GM12878 (cell line): ENCODE measurements around the gene KAT2B.

ENCODE experiments used
- EP300 ChIP-seq, 2 experiments: fragments of 150-350 bp in 1 of 2; IDR thresholded peaks; 2 replicates each; pipeline ENCODE4 v1.6.1; 2011 to 2012; ENCODE audit warnings: low read depth in 2 of 2, low read length in 2 of 2, borderline replicate concordance in 1 of 2, improper control_type of control experiment in 1 of 2, inconsistent platforms in 1 of 2; ENCODE audit not compliant: control insufficient read depth in 1 of 2
- FOS ChIP-seq: IDR thresholded peaks from 3 replicates; pipeline ENCODE4 v1.6.1; 2011; ENCODE audit warnings: borderline replicate concordance; ENCODE audit not compliant: insufficient read length; ENCODE audit errors: extremely low read depth
- POLR2AphosphoS5 ChIP-seq: IDR thresholded peaks from 2 replicates; pipeline ENCODE4 v1.6.1; 2011; ENCODE audit warnings: mild to moderate bottlenecking, low read length, inconsistent platforms
- STAT3 ChIP-seq: IDR thresholded peaks from 2 replicates; pipeline ENCODE4 v1.6.1; 2011; ENCODE audit warnings: low read depth, low read length, improper control_type of control experiment
- YBX1 ChIP-seq: fragments of 450-650 bp; IDR thresholded peaks from 2 replicates; pipeline ENCODE4 v1.6.1; 2016; ENCODE audit warnings: antibody characterized with exemption
- TF ChIP-seq, protein P1 (sequence below): fragments of 450-650 bp; IDR thresholded peaks from 2 replicates; pipeline ENCODE4 v1.6.1; 2018; ENCODE audit warnings: borderline replicate concordance, mild to moderate bottlenecking; ENCODE audit not compliant: partially characterized antibody
- TF ChIP-seq, protein P2 (sequence below), 3 experiments: IDR thresholded peaks in 2 of 3; conservative IDR thresholded peaks in 1 of 3; 2 replicates each; pipeline ENCODE4 v1.5.1; 2011; ENCODE audit warnings: low read depth in 3 of 3, low read length in 3 of 3, mild to moderate bottlenecking in 3 of 3, control low read depth in 2 of 3, moderate library complexity in 2 of 3, inconsistent platforms in 1 of 3, mixed read lengths in 1 of 3; ENCODE audit not compliant: control insufficient read depth in 2 of 3, insufficient read depth in 1 of 3; ENCODE audit errors: extremely low read depth in 1 of 3
- TF ChIP-seq, protein P3 (sequence below): fragments of 450-650 bp; IDR thresholded peaks from 2 replicates; pipeline ENCODE4 v1.6.1; 2014; ENCODE audit warnings: mild to moderate bottlenecking

DNA sequence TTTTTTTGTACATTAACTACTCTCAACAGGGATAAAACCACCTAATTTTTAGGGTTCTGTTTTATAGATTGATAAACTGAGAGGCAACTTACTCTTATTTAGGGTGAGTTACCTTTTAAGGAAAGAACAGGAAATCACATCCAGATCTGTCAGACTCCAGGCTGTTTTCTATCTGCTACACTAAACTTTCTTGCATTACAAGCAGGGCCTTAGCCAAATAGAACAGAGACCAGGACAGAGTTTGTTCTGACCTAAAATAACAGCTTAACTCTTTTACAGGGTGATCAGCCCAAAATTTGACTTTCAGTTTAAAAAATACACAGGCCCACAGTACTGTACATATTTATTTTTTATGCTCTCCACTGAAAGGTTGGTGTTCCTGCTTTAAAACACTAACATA is 107.1 kb downstream of the KAT2B start:
- TF ChIP-seq POLR2AphosphoS5, result no peak
- no peak for TF ChIP-seq EP300 (IDR thresholded peaks at IDR 0.05; ENCODE audit: borderline replicate concordance in 1 of 2, control insufficient read depth in 1 of 2, low read depth in 2 of 2, low read length in 2 of 2)
- TF ChIP-seq, protein P1, sequence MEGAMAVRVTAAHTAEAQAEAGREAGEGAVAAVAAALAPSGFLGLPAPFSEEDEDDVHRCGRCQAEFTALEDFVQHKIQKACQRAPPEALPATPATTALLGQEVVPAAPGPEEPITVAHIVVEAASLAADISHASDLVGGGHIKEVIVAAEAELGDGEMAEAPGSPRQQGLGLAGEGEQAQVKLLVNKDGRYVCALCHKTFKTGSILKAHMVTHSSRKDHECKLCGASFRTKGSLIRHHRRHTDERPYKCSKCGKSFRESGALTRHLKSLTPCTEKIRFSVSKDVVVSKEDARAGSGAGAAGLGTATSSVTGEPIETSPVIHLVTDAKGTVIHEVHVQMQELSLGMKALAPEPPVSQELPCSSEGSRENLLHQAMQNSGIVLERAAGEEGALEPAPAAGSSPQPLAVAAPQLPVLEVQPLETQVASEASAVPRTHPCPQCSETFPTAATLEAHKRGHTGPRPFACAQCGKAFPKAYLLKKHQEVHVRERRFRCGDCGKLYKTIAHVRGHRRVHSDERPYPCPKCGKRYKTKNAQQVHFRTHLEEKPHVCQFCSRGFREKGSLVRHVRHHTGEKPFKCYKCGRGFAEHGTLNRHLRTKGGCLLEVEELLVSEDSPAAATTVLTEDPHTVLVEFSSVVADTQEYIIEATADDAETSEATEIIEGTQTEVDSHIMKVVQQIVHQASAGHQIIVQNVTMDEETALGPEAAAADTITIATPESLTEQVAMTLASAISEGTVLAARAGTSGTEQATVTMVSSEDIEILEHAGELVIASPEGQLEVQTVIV, result no peak
- TF ChIP-seq, protein P2, sequence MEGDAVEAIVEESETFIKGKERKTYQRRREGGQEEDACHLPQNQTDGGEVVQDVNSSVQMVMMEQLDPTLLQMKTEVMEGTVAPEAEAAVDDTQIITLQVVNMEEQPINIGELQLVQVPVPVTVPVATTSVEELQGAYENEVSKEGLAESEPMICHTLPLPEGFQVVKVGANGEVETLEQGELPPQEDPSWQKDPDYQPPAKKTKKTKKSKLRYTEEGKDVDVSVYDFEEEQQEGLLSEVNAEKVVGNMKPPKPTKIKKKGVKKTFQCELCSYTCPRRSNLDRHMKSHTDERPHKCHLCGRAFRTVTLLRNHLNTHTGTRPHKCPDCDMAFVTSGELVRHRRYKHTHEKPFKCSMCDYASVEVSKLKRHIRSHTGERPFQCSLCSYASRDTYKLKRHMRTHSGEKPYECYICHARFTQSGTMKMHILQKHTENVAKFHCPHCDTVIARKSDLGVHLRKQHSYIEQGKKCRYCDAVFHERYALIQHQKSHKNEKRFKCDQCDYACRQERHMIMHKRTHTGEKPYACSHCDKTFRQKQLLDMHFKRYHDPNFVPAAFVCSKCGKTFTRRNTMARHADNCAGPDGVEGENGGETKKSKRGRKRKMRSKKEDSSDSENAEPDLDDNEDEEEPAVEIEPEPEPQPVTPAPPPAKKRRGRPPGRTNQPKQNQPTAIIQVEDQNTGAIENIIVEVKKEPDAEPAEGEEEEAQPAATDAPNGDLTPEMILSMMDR (IDR thresholded peaks at IDR 0.05 in 2 of 3, conservative IDR thresholded peaks at IDR 0.05 in 1 of 3; ENCODE audit: control insufficient read depth in 2 of 3, extremely low read depth in 1 of 3, insufficient read depth in 1 of 3, low read depth in 3 of 3, low read length in 3 of 3), result no peak
- TF ChIP-seq, protein P3, sequence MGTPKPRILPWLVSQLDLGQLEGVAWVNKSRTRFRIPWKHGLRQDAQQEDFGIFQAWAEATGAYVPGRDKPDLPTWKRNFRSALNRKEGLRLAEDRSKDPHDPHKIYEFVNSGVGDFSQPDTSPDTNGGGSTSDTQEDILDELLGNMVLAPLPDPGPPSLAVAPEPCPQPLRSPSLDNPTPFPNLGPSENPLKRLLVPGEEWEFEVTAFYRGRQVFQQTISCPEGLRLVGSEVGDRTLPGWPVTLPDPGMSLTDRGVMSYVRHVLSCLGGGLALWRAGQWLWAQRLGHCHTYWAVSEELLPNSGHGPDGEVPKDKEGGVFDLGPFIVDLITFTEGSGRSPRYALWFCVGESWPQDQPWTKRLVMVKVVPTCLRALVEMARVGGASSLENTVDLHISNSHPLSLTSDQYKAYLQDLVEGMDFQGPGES, result no peak
- no peak for TF ChIP-seq STAT3
- no peak for TF ChIP-seq YBX1
- no peak for TF ChIP-seq FOS
